Activated CD8-positive, alpha-beta T cell treated with anti-CD3 and anti-CD28 coated beads for 36 hours (primary cell): Measurements from ENCODE around the gene ZXDC. TPM values are rescaled to one million over a fixed set of nuclear protein-coding genes. Genes with fewer than 3 reads are reported as not detected.

Source experiments
- ATAC-seq: fragments of 200-7000 bp; cut with Tn5 transposase; one replicate; pipeline ENCODE4 v1.10.0; 2021; ENCODE audit warnings: mild to moderate bottlenecking, moderate library complexity
- CTCF ChIA-PET: fragments of 350-600 bp; sonication (Branson Sonifier 250); formaldehyde crosslinking; loops from one replicate; lab custom pipeline; 2021; ENCODE audit warnings: antibody characterized with exemption; lab: Charles Lee
- POLR2A ChIA-PET: fragments of 350-600 bp; sonication (Branson Sonifier 250); formaldehyde crosslinking; loops from one replicate; lab custom pipeline; 2021; ENCODE audit warnings: antibody characterized with exemption; lab: Charles Lee
- DNase-seq: peaks from one replicate; pipeline ENCODE4 v3.0.0-alpha.2; 2020
- H3K27ac Mint-ChIP-seq: one replicate; pipeline ENCODE4 v1.8.0; 2021; ENCODE audit warnings: mild to moderate bottlenecking, mixed read lengths
- H3K27me3 Mint-ChIP-seq: one replicate; pipeline ENCODE4 v1.8.0; 2021; ENCODE audit warnings: mixed read lengths
- H3K36me3 Mint-ChIP-seq: one replicate; pipeline ENCODE4 v1.8.0; 2021; ENCODE audit warnings: low read depth, mixed read lengths
- H3K4me1 Mint-ChIP-seq: one replicate; pipeline ENCODE4 v1.8.0; 2021; ENCODE audit warnings: low read depth, mixed read lengths
- H3K4me3 Mint-ChIP-seq: one replicate; pipeline ENCODE4 v1.8.0; 2021; ENCODE audit warnings: mild to moderate bottlenecking, moderate library complexity, mixed read lengths
- H3K9me3 Mint-ChIP-seq: one replicate; pipeline ENCODE4 v1.8.0; 2021; ENCODE audit warnings: mixed read lengths
- CTCF ChIP-seq: fragments of 200-600 bp; IDR thresholded peaks from one replicate; pipeline ENCODE4 v1.8.0; 2022; ENCODE audit warnings: antibody characterized with exemption, mild to moderate bottlenecking
- intact Hi-C: fragments of 100-400 bp; cut with micrococcal nuclease; formaldehyde crosslinking; loops from one replicate; pipeline ENCODE4 v1.10.0; 2022
- total RNA-seq, 2 experiments: library from RNA; stranded (reverse); gene quantifications; one replicate each; pipeline ENCODE4 v1.2.3, GENCODE V29; 2021

ZXDC gene
- total RNA-seq, 2 experiments from 2014 or later = 27.8 to 29.8 TPM

- TF ChIP-seq CTCF = no peak
- H3K4me1 Mint-ChIP-seq = peaks cover 14% of the 10 kb centered on the region
- CTCF ChIA-PET = interaction anchor here (0.8 kb wide), 1 partner anchor 15 kb away, joined by 3 read pairs; no protein-coding TSS in a partner anchor
- DNase-seq (no peak), ATAC-seq (no peak)
- H3K9me3 Mint-ChIP-seq = no peaks in the 10 kb centered on the region
- H3K27ac Mint-ChIP-seq = no peak overlapping the region
- no peak overlapping the region for H3K4me3 Mint-ChIP-seq
- intact Hi-C loops = no loop called here
- peaks cover 31% of the 10 kb centered on the region for H3K36me3 Mint-ChIP-seq
- H3K27me3 Mint-ChIP-seq = no peaks in the 10 kb centered on the region
- POLR2A ChIA-PET = interaction anchor here (0.6 kb wide), 2 partner anchors 9 to 14 kb away, joined by 3 read pairs; no protein-coding TSS in a partner anchor
These were observed 19.5 kb downstream of the ZXDC start for GRCh38 chr3:126456211-126456610.

- Mint-ChIP-seq H3K4me3 (no peak overlapping the region), H3K36me3 (peaks cover 26% of the 10 kb centered on the region), H3K4me1 (peaks cover 10% of the 10 kb centered on the region), H3K9me3 (no peaks in the 10 kb centered on the region), H3K27ac (no peak overlapping the region), H3K27me3 (no peaks in the 10 kb centered on the region)
- no peak for ATAC-seq
- intact Hi-C loops = no loop called here
- TF ChIP-seq CTCF = no peak
- POLR2A ChIA-PET = interaction anchor here (0.9 kb wide), 1 partner anchor 108 kb away, joined by 3 read pairs; no protein-coding TSS in a partner anchor
- DNase-seq = no peak
- CTCF ChIA-PET = no interaction called here
These were observed 21.1 kb downstream of the ZXDC start for GRCh38 chr3:126454437-126455198.

GRCh38 chr3:126454025-126454424, 21.7 kb downstream of the ZXDC start:
- ATAC-seq (no peak), DNase-seq (no peak)
- Mint-ChIP-seq H3K36me3 (peaks cover 25% of the 10 kb centered on the region), H3K4me1 (peaks cover 10% of the 10 kb centered on the region), H3K4me3 (no peak overlapping the region), H3K9me3 (no peaks in the 10 kb centered on the region), H3K27ac (no peak overlapping the region), H3K27me3 (no peaks in the 10 kb centered on the region)
- no peak for TF ChIP-seq CTCF
- ChIA-PET CTCF (no interaction called here), POLR2A (no interaction called here)
- intact Hi-C loops = no loop called here

GRCh38 chr3:126452213-126452612, 23.5 kb downstream of the ZXDC start:
- intact Hi-C loops = no loop called here
- POLR2A ChIA-PET = no interaction called here

More at GRCh38 chr3:126452213-126452612, 23.5 kb downstream of the ZXDC start:
- H3K36me3 Mint-ChIP-seq = peaks cover 19% of the 10 kb centered on the region
- DNase-seq (no peak), ATAC-seq (no peak)
- H3K27ac Mint-ChIP-seq = no peak overlapping the region
- CTCF ChIA-PET = interaction anchor here (0.8 kb wide), 1 partner anchor 23 kb away, joined by 3 read pairs; no protein-coding TSS in a partner anchor
- H3K4me1 Mint-ChIP-seq = peaks cover 5% of the 10 kb centered on the region
- no peak for TF ChIP-seq CTCF
- no peak overlapping the region for H3K4me3 Mint-ChIP-seq
- H3K9me3 Mint-ChIP-seq = no peaks in the 10 kb centered on the region
- no peaks in the 10 kb centered on the region for H3K27me3 Mint-ChIP-seq
